ENCODE measurements around the gene FHL1. TPM values are rescaled to one million over a fixed set of nuclear protein-coding genes. Genes with fewer than 3 reads are reported as not detected.

Gene FHL1
- total RNA-seq, 1 experiment from 2014 or later = 0.73 TPM

- Mint-ChIP-seq H3K4me1 (ENCODE audit: low read depth, unreplicated experiment) (no peaks in the 10 kb centered on the region), H3K4me3 (ENCODE audit: low read depth, unreplicated experiment) (no peak overlapping the region), H3K9me3 (ENCODE audit: low read depth, unreplicated experiment) (no peaks in the 10 kb centered on the region), H3K36me3 (ENCODE audit: insufficient read depth, unreplicated experiment) (no peaks in the 10 kb centered on the region), H3K27ac (ENCODE audit: unreplicated experiment) (no peak overlapping the region), H3K27me3 (ENCODE audit: unreplicated experiment) (peaks cover 34% of the 10 kb centered on the region)
- BruUV-seq (replicated peaks) = no TSS peak
- CTCF ChIA-PET = no interaction called here
- intact Hi-C loops (cut with micrococcal nuclease; ENCODE audit: unreplicated experiment) = loop anchor here (10.0 kb wide), 1 partner anchor 67 kb away; no protein-coding TSS in a partner anchor
- no peak for DNase-seq
- TF ChIP-seq CTCF (IDR thresholded peaks at IDR 0.05; ENCODE audit: unreplicated experiment) = no peak
Observed at GRCh38 chrX:136141569-136141968, 5.8 kb upstream of the FHL1 start.

- Mint-ChIP-seq H3K27ac (ENCODE audit: unreplicated experiment) (no peak overlapping the region), H3K4me1 (ENCODE audit: low read depth, unreplicated experiment) (no peaks in the 10 kb centered on the region), H3K9me3 (ENCODE audit: low read depth, unreplicated experiment) (no peaks in the 10 kb centered on the region), H3K4me3 (ENCODE audit: low read depth, unreplicated experiment) (no peak overlapping the region), H3K36me3 (ENCODE audit: insufficient read depth, unreplicated experiment) (no peaks in the 10 kb centered on the region), H3K27me3 (ENCODE audit: unreplicated experiment) (peaks cover 39% of the 10 kb centered on the region)
- TF ChIP-seq CTCF (IDR thresholded peaks at IDR 0.05; ENCODE audit: unreplicated experiment) = no peak
- no TSS peak for BruUV-seq (replicated peaks)
- no peak for DNase-seq
- CTCF ChIA-PET = no interaction called here
- intact Hi-C loops (cut with micrococcal nuclease; ENCODE audit: unreplicated experiment) = loop anchor here (10.0 kb wide), 1 partner anchor 68 kb away; no protein-coding TSS in a partner anchor
Observed at GRCh38 chrX:136142592-136142991, 4.7 kb upstream of the FHL1 start.

- BruUV-seq (replicated peaks) = no TSS peak
- Mint-ChIP-seq H3K36me3 (ENCODE audit: insufficient read depth, unreplicated experiment) (no peaks in the 10 kb centered on the region), H3K4me3 (ENCODE audit: low read depth, unreplicated experiment) (no peak overlapping the region), H3K27ac (ENCODE audit: unreplicated experiment) (no peak overlapping the region), H3K9me3 (ENCODE audit: low read depth, unreplicated experiment) (no peaks in the 10 kb centered on the region), H3K27me3 (ENCODE audit: unreplicated experiment) (peaks cover 39% of the 10 kb centered on the region), H3K4me1 (ENCODE audit: low read depth, unreplicated experiment) (no peaks in the 10 kb centered on the region)
- DNase-seq = no peak
- intact Hi-C loops (cut with micrococcal nuclease; ENCODE audit: unreplicated experiment) = loop anchor here (10.0 kb wide), 1 partner anchor 69 kb away; no protein-coding TSS in a partner anchor
- no peak for TF ChIP-seq CTCF (IDR thresholded peaks at IDR 0.05; ENCODE audit: unreplicated experiment)
- CTCF ChIA-PET = interaction anchor here (0.7 kb wide), 1 partner anchor 36 kb away, joined by 3 read pairs; no protein-coding TSS in a partner anchor
Observed at GRCh38 chrX:136143711-136144110, 3.6 kb upstream of the FHL1 start.

GRCh38 chrX:136146614-136147314 is 569 bp upstream of the FHL1 start:
- Mint-ChIP-seq H3K4me3 (ENCODE audit: low read depth, unreplicated experiment) (peak overlapping the region; percentile 60), H3K27me3 (ENCODE audit: unreplicated experiment) (peaks cover 39% of the 10 kb centered on the region), H3K9me3 (ENCODE audit: low read depth, unreplicated experiment) (no peaks in the 10 kb centered on the region), H3K36me3 (ENCODE audit: insufficient read depth, unreplicated experiment) (no peaks in the 10 kb centered on the region), H3K4me1 (ENCODE audit: low read depth, unreplicated experiment) (no peaks in the 10 kb centered on the region), H3K27ac (ENCODE audit: unreplicated experiment) (no peak overlapping the region)
- CTCF ChIA-PET = no interaction called here
- BruUV-seq (replicated peaks) = no TSS peak
- intact Hi-C loops (cut with micrococcal nuclease; ENCODE audit: unreplicated experiment) = loop anchor here (10.0 kb wide), 1 partner anchor 72 kb away; no protein-coding TSS in a partner anchor
- DNase-seq = no peak
- TF ChIP-seq CTCF (IDR thresholded peaks at IDR 0.05; ENCODE audit: unreplicated experiment) = no peak
